GM18505 (cell line): ENCODE results near the gene SLC41A2.

Experiments
- ATAC-seq: cut with Tn5 transposase; IDR thresholded peaks from one replicate; pipeline ENCODE4 v1.9.1; 2021; ENCODE audit not compliant: unreplicated experiment
- POLR2A ChIP-seq: IDR thresholded peaks from 4 replicates; pipeline ENCODE4 v1.6.1; 2011; ENCODE audit warnings: borderline replicate concordance; ENCODE audit not compliant: insufficient read depth, insufficient read length; ENCODE audit errors: extremely low read depth

Gene SLC41A2

DNA sequence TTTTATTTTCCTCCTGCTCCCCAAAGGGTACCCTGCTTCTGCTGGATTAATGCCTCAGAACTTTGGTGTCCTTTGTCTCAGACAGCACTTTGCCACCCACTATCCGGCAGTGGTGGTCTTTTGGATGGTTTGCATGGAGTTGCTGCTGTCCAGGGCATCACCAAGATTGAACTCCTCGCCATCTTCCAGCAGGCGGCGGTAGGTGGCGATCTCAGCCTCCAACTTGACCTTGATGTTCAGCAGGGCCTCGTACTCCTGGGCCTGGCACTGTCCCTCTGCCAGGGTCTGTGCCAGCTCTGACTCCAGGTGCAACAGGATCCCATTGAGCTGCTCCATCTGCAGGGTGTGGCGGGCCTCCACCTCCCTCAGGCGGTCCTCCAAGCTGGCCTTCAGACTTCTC is 18.6 kb upstream of the SLC41A2 start:
- no peak for TF ChIP-seq POLR2A
- no peak for ATAC-seq

- no peak for TF ChIP-seq POLR2A
- no peak for ATAC-seq
Observed at GRCh38 chr12:104975587-104976343, 17.7 kb upstream of the SLC41A2 start.

DNA sequence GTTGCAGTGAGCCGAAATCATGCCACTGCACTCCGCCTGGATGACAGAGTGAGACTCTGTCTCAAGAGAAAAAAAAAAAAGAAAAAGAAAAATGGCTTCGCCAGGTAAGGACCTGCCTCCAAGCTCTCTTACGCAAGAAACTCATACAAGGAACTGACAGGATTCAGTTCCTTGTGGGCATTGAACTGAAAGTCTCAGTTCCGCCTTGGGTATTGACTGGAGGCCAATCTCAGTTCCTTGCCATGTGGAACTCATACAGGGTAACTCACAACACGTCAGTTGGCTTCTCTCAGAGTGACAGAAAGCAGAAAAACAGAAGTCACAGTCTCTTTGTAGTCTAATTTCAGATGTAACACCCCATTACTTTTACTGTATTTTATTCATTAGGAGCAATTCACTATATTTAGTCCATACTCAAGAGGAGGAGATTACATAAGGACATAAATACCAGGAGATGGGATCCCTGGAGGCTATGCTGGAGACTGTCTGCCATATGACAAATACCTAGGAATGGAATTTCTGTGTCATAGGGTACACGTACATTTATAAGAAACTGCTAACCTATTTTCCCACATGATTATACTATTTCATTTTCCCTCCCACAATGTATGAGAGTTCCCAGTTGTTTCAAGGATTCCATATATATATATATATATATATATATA is 16.7 kb upstream of the SLC41A2 start:
- TF ChIP-seq POLR2A: no peak
- ATAC-seq: peak; percentile 99

- no peak for TF ChIP-seq POLR2A
- ATAC-seq: no peak
Observed at GRCh38 chr12:104973250-104973649, 15.2 kb upstream of the SLC41A2 start.

DNA sequence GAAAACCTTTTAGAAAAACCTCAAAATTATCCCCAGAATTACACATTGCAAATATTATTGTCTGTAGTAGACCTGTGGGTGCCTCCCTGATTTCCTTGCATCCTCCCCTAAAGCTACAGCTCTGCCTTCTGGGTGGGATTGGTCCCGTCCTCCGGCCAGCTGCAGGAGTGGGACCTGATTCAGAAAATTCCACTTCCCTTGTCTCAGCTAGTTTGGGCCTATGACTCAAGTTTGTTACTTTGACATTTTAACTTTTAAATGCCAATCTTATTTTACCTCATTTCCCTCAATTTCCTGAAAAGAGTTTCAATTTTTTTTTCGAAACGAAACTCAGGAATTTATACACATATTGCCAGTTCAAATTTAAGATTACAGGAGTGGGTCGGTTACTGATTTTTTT is 13.2 kb upstream of the SLC41A2 start:
- TF ChIP-seq POLR2A: no peak
- no peak for ATAC-seq

GRCh38 chr12:104969343-104969742 is 11.3 kb upstream of the SLC41A2 start:
- no peak for ATAC-seq
- no peak for TF ChIP-seq POLR2A

GRCh38 chr12:104966677-104967076 is 8.6 kb upstream of the SLC41A2 start:
- peak; percentile 63 for ATAC-seq
- TF ChIP-seq POLR2A: no peak

- no peak for TF ChIP-seq POLR2A
- no peak for ATAC-seq
Observed at GRCh38 chr12:104964856-104965205, 6.7 kb upstream of the SLC41A2 start.

- no peak for TF ChIP-seq POLR2A
- ATAC-seq: no peak
Observed at GRCh38 chr12:104964167-104964855, 6.2 kb upstream of the SLC41A2 start.

DNA sequence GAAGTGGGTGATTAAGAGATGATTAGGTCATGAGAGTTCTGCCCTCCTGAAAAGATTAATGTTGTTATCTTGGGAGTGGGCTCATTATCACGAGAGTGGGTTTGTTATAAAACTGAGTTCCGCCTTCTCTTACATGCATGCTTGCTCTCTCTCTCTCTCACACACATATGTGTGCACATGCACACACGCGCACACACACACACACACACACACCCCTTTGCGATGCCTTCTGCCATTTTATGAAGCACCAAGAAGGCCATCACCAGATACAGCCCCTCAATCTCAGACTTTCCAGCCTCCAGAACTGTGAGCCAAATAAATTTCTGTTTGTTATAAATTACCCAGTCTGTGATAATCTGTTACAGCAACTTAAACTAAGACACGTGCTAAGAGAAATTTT is 5.7 kb upstream of the SLC41A2 start:
- no peak for ATAC-seq
- TF ChIP-seq POLR2A: no peak

DNA sequence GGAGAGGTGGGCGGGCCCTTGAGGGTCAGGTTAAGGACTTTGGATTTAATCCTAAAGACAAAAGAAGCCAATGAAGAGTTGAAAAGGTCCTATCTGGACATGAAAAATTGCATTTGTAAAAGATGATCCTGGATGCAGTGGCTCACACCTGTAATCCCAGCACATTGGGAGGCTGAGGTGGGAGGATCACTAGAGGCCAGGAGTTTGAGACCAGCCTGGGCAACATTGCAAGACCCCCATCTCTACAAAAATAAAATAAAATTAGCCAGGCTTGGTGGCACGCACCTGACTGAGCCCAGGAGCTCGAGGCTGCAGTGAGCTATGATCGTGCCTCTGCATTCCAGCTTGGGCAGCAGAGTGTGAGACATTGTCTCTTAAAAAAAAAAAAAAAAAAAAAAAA is 2.4 kb upstream of the SLC41A2 start:
- no peak for TF ChIP-seq POLR2A
- ATAC-seq: no peak

DNA sequence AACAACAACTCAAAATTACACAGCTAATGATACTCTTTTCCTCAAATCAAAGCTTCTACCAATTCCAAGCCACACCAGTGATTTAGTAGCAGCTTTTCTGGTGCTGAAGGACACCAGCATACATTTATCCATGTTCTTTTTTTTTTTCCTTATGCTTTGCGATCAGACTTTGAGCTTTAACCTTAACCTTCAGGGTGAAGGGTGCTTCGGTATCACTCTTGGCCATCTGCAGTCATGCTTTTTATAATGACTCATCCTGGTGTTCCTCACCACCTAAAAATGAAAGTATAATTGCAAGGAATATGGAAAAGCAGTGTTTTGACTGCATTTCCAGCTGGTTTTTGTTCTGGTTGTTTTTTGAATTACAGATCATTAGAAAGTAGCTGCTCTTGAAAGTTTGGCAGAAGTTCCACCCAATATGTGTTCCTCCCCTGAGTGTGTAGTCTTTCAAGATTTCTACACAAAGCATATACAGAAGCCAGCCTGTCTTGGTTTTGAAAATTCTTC is 1.3 kb upstream of the SLC41A2 start:
- TF ChIP-seq POLR2A: no peak
- ATAC-seq: no peak

- no peak for ATAC-seq
- TF ChIP-seq POLR2A: no peak
Observed at GRCh38 chr12:104958805-104959334, 780 bp upstream of the SLC41A2 start.

DNA sequence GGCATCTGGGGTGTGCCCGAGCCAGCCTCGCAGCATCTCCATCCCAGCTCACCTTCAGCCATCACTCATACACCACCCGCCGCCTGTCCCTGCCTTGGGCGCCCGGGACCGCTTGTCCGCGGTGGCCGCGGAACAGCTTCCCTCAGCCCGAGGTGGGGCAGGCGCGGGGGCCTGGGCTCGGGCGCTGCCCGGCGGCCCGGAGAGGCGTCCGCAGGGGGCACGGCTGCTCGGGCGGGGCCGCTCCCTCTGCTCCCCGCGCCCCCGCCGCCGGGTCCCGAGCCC is 430 bp downstream of the SLC41A2 start:
- no peak for TF ChIP-seq POLR2A
- ATAC-seq: peak; percentile 29

- TF ChIP-seq POLR2A: no peak
- no peak for ATAC-seq
Observed at GRCh38 chr12:104956870-104957718, 996 bp downstream of the SLC41A2 start.
